Measurements from ENCODE around the gene IGSF3. TPM values are rescaled to one million over a fixed set of nuclear protein-coding genes. Genes with fewer than 3 reads are reported as not detected.
"Not testable (repeated sequence)": the region's sequence is repeated elsewhere in the genome, so short reads cannot be mapped to it uniquely, and the experiment has no call there.

Gene IGSF3
- total and polyA plus RNA-seq, 2 of the 8 experiments (the other 6 are each of a cell fraction or from before 2014, with no cell fraction given): 30.0 to 32.2 TPM

- H3K4me1 ChIP-seq (replicated peaks in 1 of 4; ENCODE audit: control insufficient read depth in 3 of 4, insufficient read depth in 4 of 4, low read length in 3 of 4); H3K23me2 ChIP-seq (ENCODE audit: low read depth, low read length); FAIRE-seq; H2AFZ ChIP-seq (ENCODE audit: low read length); H3K14ac ChIP-seq (ENCODE audit: insufficient read length); H3K9ac ChIP-seq (replicated peaks in 1 of 4; ENCODE audit: extremely low read depth in 1 of 4, low read depth in 3 of 4, low read length in 3 of 4); H3K9me3 ChIP-seq (ENCODE audit: insufficient read depth in 2 of 2, low read depth in 1 of 2, low read length in 1 of 2); H3K27ac ChIP-seq (ENCODE audit: low read depth, low read length); H3K4me3 ChIP-seq (ENCODE audit: extremely low read depth in 1 of 4, insufficient read depth in 2 of 4, low read depth in 3 of 4, low read length in 4 of 4); H3K36me3 ChIP-seq (ENCODE audit: control insufficient read depth in 2 of 4, insufficient read depth in 4 of 4, low read length in 3 of 4); H2BK120ac ChIP-seq (replicated peaks; ENCODE audit: low read depth, low read length); H3K79me2 ChIP-seq (ENCODE audit: control insufficient read depth in 1 of 2, insufficient read depth in 2 of 2, low read length in 2 of 2); DNase-seq (ENCODE audit: low read depth in 1 of 2, low spot score in 2 of 2); H4K91ac ChIP-seq (replicated peaks; ENCODE audit: insufficient read length, low read length); H3K23ac ChIP-seq (ENCODE audit: insufficient read length); H4K5ac ChIP-seq (ENCODE audit: insufficient read length, low read depth, low read length); H4K20me1 ChIP-seq (replicated peaks in 1 of 2; ENCODE audit: control insufficient read depth in 1 of 2, insufficient read depth in 2 of 2, low read length in 2 of 2); H3K27me3 ChIP-seq (replicated peaks in 1 of 4; ENCODE audit: control insufficient read depth in 3 of 4, extremely low read depth in 1 of 4, insufficient read depth in 3 of 4, low read length in 3 of 4); H3K4me2 ChIP-seq (ENCODE audit: insufficient read depth in 1 of 2, low read depth in 2 of 2, low read length in 2 of 2); H4K8ac ChIP-seq (ENCODE audit: extremely low read depth, insufficient read depth, low read length); H3K79me1 ChIP-seq (ENCODE audit: low read depth, low read length); H3K18ac ChIP-seq (ENCODE audit: extremely low read depth, low read length); H2BK20ac ChIP-seq (ENCODE audit: low read length); H2AK5ac ChIP-seq (ENCODE audit: low read depth, low read length); H3K4ac ChIP-seq (replicated peaks; ENCODE audit: insufficient read length, low read depth, low read length); H3K56ac ChIP-seq (replicated peaks; ENCODE audit: insufficient read length, low read depth, low read length): not testable (repeated sequence)
- Histone ChIP-seq H2BK15ac (ENCODE audit: low read length) (peak overlapping the region; percentile 95; the same call in 1 of the 2 replicates), H2BK12ac (ENCODE audit: low read depth, low read length) (0 out of 2 replicates have a peak overlapping the region, but pooled peaks have one; percentile 75), H2BK5ac (ENCODE audit: low read depth, low read length) (peak overlapping the region; percentile 52; the same call in 1 of the 2 replicates)
- POLR2A ChIA-PET (ENCODE audit: partially characterized antibody): interaction anchor here (1.0 kb wide), 1 partner anchor 12 kb away, joined by 4 read pairs; no protein-coding TSS in a partner anchor
- CTCF ChIA-PET (ENCODE audit: partially characterized antibody): interaction anchor here (2.6 kb wide), 1 partner anchor 24 kb away, joined by 9 read pairs; the partner anchor contains the start of gene IGSF3
- 79% methylated on average over 12 of the region's 12 CpGs; no CpG with 5 or more reads in 1 of the 2 experiments for WGBS, 2 experiments (ENCODE audit: extremely low coverage in 1 of 2, insufficient coverage in 1 of 2, insufficient read length in 1 of 2, insufficient replicate concordance in 2 of 2, low coverage in 1 of 2, low lambda C conversion rate in 2 of 2, missing lambda C conversion rate in 1 of 2)
Observed at GRCh38 chr1:116643281-116643751, 24.2 kb downstream of the IGSF3 start.

Measured in H1 (cell line).